ENCODE data around the gene SSR4.
"Not testable (repeated sequence)": the region's sequence is repeated elsewhere in the genome, so short reads cannot be mapped to it uniquely, and the experiment has no call there.

The SSR4 gene

GRCh38 chrX:153794018-153794896, at the start of gene SSR4, which contains the start of gene IDH3G:
TSS of gene SSR4 (plus strand) at chrX:153794668. CDS start at chrX:153794688, 20 bp downstream.
TSS of gene IDH3G (minus strand) at chrX:153794375. CDS start at chrX:153794326, 49 bp downstream.
- H3K36me3 ChIP-seq (ENCODE audit: control insufficient read depth, insufficient read depth, low read length, severe bottlenecking): peaks cover 24% of the 10 kb centered on the region
- peaks cover 18% of the 10 kb centered on the region for H3K4me1 ChIP-seq (ENCODE audit: control insufficient read depth, insufficient read depth, low read length)
- H3K27me3 ChIP-seq (replicated peaks; ENCODE audit: control insufficient read depth, insufficient read depth, low read length): no peaks in the 10 kb centered on the region
- H3K9ac ChIP-seq (ENCODE audit: low read length): peak within 1 kb of the TSS; percentile 92
- DNase-seq (ENCODE audit: low read depth): peak; percentile 94
- peak within 1 kb of the TSS; percentile 87 for H3K4me3 ChIP-seq (ENCODE audit: low read length)
- peaks cover 5% of the 10 kb centered on the region for H3K9me3 ChIP-seq (ENCODE audit: control insufficient read depth, low read length)

DNA sequence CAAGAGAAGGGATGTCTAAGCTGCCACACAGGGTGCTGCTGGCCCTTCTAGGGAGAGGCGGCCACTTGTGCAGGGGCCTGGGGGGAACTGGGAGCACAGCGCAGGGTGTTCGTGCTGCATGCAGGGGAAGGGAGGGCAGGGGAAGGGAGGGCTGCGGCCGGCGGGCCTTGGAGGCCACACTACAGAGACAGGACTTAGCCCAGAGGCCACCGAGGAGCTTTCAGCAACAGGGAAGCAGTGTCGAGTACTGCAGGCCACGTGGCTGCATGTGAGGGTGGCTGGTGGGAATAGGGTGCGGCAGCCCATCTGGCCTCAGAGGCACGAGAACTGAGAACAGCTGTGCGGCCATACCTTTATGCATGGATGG, 49.4 kb upstream of the SSR4 start:
- not testable (repeated sequence) for H3K4me3 ChIP-seq (ENCODE audit: low read length); H3K9ac ChIP-seq (ENCODE audit: low read length); H3K9me3 ChIP-seq (ENCODE audit: control insufficient read depth, low read length); DNase-seq (ENCODE audit: low read depth); H3K27me3 ChIP-seq (replicated peaks; ENCODE audit: control insufficient read depth, insufficient read depth, low read length); H3K36me3 ChIP-seq (ENCODE audit: control insufficient read depth, insufficient read depth, low read length, severe bottlenecking)
- H3K4me1 ChIP-seq (ENCODE audit: control insufficient read depth, insufficient read depth, low read length): peaks cover 13% of the 10 kb centered on the region

DNA sequence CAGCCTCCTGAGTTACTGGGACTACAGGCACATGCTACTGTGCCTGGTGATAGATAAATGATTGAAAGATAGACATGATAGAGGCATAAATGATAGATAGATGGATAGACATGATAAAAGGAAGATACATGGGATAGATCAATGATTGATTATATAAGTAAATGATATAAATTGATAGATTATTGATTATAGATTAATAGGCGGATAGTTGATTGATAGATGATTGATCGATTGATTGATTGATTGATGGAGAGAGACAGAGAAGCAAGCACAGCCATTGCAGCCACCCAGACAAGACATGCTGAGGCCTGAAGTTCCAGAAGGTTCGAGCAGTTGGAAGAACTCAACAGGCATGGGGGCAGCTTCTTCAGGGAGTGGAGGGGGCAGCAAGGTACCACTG, 48.1 kb upstream of the SSR4 start:
- Histone ChIP-seq H3K4me3 (ENCODE audit: low read length) (no peak overlapping the region), H3K9me3 (ENCODE audit: control insufficient read depth, low read length) (no peaks in the 10 kb centered on the region), H3K27me3 (replicated peaks; ENCODE audit: control insufficient read depth, insufficient read depth, low read length) (peaks cover 7% of the 10 kb centered on the region), H3K4me1 (ENCODE audit: control insufficient read depth, insufficient read depth, low read length) (peaks cover 13% of the 10 kb centered on the region), H3K36me3 (ENCODE audit: control insufficient read depth, insufficient read depth, low read length, severe bottlenecking) (no peaks in the 10 kb centered on the region), H3K9ac (ENCODE audit: low read length) (no peak overlapping the region)
- no peak for DNase-seq (ENCODE audit: low read depth)

DNA sequence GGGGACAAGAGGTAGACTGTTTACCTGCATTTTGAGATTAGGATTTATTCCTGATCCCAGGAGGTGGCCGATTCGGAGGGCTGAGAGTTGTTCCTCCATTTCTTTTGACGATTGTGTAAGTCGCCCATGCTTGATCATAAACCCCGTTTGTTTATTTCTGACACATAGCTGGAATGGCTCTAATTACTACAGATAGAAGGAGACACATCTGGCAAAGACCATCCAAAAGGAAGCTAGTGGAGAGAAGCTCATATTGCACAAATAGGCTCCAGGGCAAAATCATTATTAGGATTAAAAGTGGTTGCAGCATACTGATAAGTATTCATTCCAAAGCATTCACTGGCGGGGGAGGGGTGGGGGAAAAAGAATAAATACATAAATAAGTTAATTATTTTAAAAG, 47.5 kb upstream of the SSR4 start:
- not testable (repeated sequence) for H3K27me3 ChIP-seq (replicated peaks; ENCODE audit: control insufficient read depth, insufficient read depth, low read length); H3K36me3 ChIP-seq (ENCODE audit: control insufficient read depth, insufficient read depth, low read length, severe bottlenecking); H3K4me3 ChIP-seq (ENCODE audit: low read length); H3K9ac ChIP-seq (ENCODE audit: low read length); H3K9me3 ChIP-seq (ENCODE audit: control insufficient read depth, low read length); DNase-seq (ENCODE audit: low read depth)
- peaks cover 13% of the 10 kb centered on the region for H3K4me1 ChIP-seq (ENCODE audit: control insufficient read depth, insufficient read depth, low read length)

GRCh38 chrX:153749017-153749416, 45.5 kb upstream of the SSR4 start:
- not testable (repeated sequence) for H3K36me3 ChIP-seq (ENCODE audit: control insufficient read depth, insufficient read depth, low read length, severe bottlenecking); H3K4me3 ChIP-seq (ENCODE audit: low read length); H3K9me3 ChIP-seq (ENCODE audit: control insufficient read depth, low read length); H3K4me1 ChIP-seq (ENCODE audit: control insufficient read depth, insufficient read depth, low read length); DNase-seq (ENCODE audit: low read depth); H3K27me3 ChIP-seq (replicated peaks; ENCODE audit: control insufficient read depth, insufficient read depth, low read length); H3K9ac ChIP-seq (ENCODE audit: low read length)

GRCh38 chrX:153750127-153750774, 44.2 kb upstream of the SSR4 start:
- H3K27me3 ChIP-seq (replicated peaks; ENCODE audit: control insufficient read depth, insufficient read depth, low read length): peaks cover 7% of the 10 kb centered on the region
- H3K9me3 ChIP-seq (ENCODE audit: control insufficient read depth, low read length): no peaks in the 10 kb centered on the region
- peaks cover 8% of the 10 kb centered on the region for H3K4me1 ChIP-seq (ENCODE audit: control insufficient read depth, insufficient read depth, low read length)
- no peak overlapping the region for H3K9ac ChIP-seq (ENCODE audit: low read length)
- no peak for DNase-seq (ENCODE audit: low read depth)
- no peak overlapping the region for H3K4me3 ChIP-seq (ENCODE audit: low read length)
- H3K36me3 ChIP-seq (ENCODE audit: control insufficient read depth, insufficient read depth, low read length, severe bottlenecking): no peaks in the 10 kb centered on the region

- Histone ChIP-seq H3K4me3 (ENCODE audit: low read length) (no peak overlapping the region), H3K9ac (ENCODE audit: low read length) (no peak overlapping the region), H3K4me1 (ENCODE audit: control insufficient read depth, insufficient read depth, low read length) (peaks cover 8% of the 10 kb centered on the region), H3K36me3 (ENCODE audit: control insufficient read depth, insufficient read depth, low read length, severe bottlenecking) (no peaks in the 10 kb centered on the region), H3K27me3 (replicated peaks; ENCODE audit: control insufficient read depth, insufficient read depth, low read length) (peaks cover 1% of the 10 kb centered on the region), H3K9me3 (ENCODE audit: control insufficient read depth, low read length) (peaks cover 24% of the 10 kb centered on the region)
- DNase-seq (ENCODE audit: low read depth): no peak
These were observed 39.3 kb upstream of the SSR4 start for GRCh38 chrX:153755136-153755535.

- peaks cover 13% of the 10 kb centered on the region for H3K9me3 ChIP-seq (ENCODE audit: control insufficient read depth, low read length)
- DNase-seq (ENCODE audit: low read depth): no peak
- H3K9ac ChIP-seq (ENCODE audit: low read length): no peak overlapping the region
- H3K27me3 ChIP-seq (replicated peaks; ENCODE audit: control insufficient read depth, insufficient read depth, low read length): no peaks in the 10 kb centered on the region
- H3K4me1 ChIP-seq (ENCODE audit: control insufficient read depth, insufficient read depth, low read length): peaks cover 26% of the 10 kb centered on the region
- no peak overlapping the region for H3K4me3 ChIP-seq (ENCODE audit: low read length)
- no peaks in the 10 kb centered on the region for H3K36me3 ChIP-seq (ENCODE audit: control insufficient read depth, insufficient read depth, low read length, severe bottlenecking)
These were observed 32.6 kb upstream of the SSR4 start for GRCh38 chrX:153761863-153762262.

DNA sequence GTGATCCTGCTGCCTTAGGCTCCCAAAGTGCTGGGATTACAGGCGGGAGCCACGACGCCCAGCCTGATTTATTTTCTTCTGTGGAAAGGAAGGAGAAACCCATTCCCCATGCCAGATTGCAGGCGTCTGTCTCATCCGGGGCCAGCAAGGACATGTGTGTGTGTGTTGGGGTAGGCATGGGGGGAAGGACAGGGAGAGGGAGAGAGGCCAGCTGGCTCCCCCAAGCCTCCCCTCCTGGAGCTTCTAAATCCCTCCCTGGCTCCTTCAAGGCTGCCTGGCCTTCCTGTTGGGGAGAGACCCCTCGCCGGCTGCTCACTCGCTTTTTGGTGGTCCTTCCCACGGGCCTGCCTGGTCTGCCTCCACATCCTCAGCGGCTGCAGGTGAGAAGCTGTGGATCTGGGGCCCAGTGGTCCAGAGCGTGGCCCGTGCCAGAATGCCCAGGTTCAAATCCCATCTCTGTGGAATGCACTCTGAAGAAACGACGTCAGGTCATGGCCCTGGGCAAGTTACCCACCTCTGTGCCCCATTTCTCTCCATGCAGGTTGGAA, 31.8 kb upstream of the SSR4 start:
- Histone ChIP-seq H3K9ac (ENCODE audit: low read length) (no peak overlapping the region), H3K4me3 (ENCODE audit: low read length) (no peak overlapping the region), H3K4me1 (ENCODE audit: control insufficient read depth, insufficient read depth, low read length) (peaks cover 26% of the 10 kb centered on the region), H3K36me3 (ENCODE audit: control insufficient read depth, insufficient read depth, low read length, severe bottlenecking) (no peaks in the 10 kb centered on the region), H3K27me3 (replicated peaks; ENCODE audit: control insufficient read depth, insufficient read depth, low read length) (no peaks in the 10 kb centered on the region), H3K9me3 (ENCODE audit: control insufficient read depth, low read length) (peaks cover 5% of the 10 kb centered on the region)
- no peak for DNase-seq (ENCODE audit: low read depth)

- no peak overlapping the region for H3K4me3 ChIP-seq (ENCODE audit: low read length)
- no peaks in the 10 kb centered on the region for H3K36me3 ChIP-seq (ENCODE audit: control insufficient read depth, insufficient read depth, low read length, severe bottlenecking)
- peaks cover 4% of the 10 kb centered on the region for H3K9me3 ChIP-seq (ENCODE audit: control insufficient read depth, low read length)
- peaks cover 22% of the 10 kb centered on the region for H3K4me1 ChIP-seq (ENCODE audit: control insufficient read depth, insufficient read depth, low read length)
- H3K27me3 ChIP-seq (replicated peaks; ENCODE audit: control insufficient read depth, insufficient read depth, low read length): no peaks in the 10 kb centered on the region
- H3K9ac ChIP-seq (ENCODE audit: low read length): no peak overlapping the region
- DNase-seq (ENCODE audit: low read depth): no peak
These were observed 31.1 kb upstream of the SSR4 start for GRCh38 chrX:153763298-153763932.
